GM19238 (cell line): ENCODE data around the gene IL1RAPL2.
"Not testable (repeated sequence)": the region's sequence is repeated elsewhere in the genome, so short reads cannot be mapped to it uniquely, and the experiment has no call there.

Experiments
- DNase-seq: peaks from one replicate; pipeline ENCODE4 v3.0.0; 2011; ENCODE audit warnings: low spot score; ENCODE audit not compliant: insufficient read length

IL1RAPL2 gene

DNA sequence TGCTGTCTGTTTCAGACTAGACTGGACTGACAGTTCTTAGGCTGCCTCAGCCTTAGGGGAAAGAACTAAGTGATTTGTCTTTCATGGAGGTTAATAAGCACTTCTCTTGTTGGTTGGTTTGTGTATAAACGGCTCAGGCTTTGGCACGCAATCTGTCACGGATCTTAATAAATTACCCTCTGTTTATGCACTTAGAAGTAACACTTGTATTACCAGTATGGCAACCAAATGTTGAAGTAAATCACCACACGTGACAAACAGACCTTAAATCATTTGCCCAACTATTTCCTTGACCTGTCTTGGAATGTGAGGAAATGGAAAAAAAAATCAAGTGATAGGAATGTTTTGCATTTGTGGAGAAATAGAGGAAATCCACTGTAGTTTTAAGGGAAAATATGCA, 584.6 kb downstream of the IL1RAPL2 start:
- no peak for DNase-seq

DNA sequence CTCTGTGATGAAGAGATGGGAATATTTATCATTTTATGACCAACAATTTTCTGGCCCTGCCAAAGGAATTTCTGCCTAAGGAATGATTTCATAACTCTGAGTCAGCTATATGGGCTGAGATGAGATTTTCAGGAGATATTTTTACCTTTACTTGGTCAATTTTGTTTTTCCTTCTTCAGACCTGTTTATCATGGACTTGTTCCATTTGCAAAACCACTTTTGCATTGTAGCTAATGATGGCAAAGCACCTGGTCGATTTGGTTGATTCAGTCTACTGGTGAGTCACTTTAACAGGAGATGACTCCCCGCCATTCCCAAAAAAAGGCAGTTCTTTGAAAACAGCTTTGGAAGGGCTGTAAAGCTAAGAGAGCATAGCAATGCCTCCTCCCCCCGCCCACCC, 601.2 kb downstream of the IL1RAPL2 start:
- no peak for DNase-seq

DNA sequence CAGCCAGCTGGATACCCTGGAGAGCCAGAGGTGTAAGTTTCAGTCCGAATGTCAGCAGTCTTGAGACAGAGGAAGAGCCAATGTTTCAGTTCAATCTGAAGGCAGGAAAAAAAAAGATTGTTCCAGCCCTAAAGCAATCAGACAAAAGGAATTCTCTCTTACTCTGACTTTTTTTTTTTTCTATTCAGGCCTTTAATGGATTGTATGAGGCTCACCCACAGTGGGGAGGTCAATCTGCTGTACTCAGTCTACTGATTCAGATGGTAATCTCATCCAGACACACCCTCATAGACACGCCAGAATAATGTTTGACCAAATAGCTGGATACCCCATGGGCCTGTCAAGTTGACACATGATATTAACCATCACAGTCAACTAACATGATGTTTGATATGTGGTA, 602.6 kb downstream of the IL1RAPL2 start:
- DNase-seq, result no peak

DNA sequence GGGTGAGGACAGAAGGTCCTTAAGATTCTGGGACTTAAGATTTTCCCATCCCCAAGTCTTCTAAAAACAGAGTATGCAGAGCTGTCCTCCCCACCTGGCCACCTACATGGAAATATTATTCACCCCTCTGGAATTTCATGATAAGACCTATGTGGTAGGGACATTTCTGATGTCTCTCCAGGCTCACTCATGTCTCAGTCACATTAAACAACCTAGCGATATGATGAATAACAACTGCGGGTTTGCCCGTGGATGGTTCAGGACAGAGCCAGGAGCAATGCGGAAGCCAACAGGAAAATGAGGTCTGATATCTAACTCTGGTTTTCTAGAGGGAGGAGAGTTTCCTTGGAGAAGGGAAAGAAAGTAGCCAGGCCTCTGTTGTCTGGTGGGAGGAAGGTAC, 607.1 kb downstream of the IL1RAPL2 start:
- DNase-seq, result no peak

DNA sequence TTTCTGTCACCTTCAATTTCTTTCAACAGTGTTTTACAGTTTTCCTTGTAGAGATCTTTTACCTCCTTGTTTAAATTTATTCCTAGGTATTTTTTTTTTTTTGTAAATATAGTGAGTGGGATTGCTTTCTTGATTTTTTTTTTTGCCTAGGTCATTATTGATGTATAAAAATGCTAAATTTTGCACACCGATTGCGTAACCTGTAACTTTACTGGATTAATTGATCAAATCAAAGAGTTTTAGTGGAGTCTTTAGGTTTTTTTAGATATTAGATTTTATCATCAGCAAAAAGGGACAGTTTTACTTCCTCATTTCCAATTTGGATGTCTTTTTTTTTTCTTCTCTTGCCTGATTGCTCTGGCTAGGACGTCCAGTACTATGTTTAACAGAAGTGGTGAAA, 613.6 kb downstream of the IL1RAPL2 start:
- DNase-seq, result no peak

DNA sequence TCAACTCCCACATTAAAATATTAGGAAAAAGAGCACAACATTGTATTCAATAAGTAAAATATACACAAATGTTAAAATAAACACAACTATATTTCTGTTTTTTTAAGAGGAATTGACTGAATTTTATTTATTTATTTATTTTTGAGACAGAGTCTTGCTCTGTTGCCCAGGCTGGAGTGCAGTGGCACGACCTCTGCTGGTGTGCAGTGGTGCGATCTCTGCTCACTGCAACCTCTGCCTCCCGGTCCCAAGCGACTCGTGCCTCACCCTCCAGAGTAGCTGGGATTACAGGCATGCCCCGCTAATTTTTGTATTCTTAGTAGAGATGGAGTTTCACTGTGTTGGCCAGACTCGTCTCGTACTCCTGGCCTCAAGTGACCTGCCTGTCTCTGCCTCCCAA, 623.1 kb downstream of the IL1RAPL2 start:
- no peak for DNase-seq

DNA sequence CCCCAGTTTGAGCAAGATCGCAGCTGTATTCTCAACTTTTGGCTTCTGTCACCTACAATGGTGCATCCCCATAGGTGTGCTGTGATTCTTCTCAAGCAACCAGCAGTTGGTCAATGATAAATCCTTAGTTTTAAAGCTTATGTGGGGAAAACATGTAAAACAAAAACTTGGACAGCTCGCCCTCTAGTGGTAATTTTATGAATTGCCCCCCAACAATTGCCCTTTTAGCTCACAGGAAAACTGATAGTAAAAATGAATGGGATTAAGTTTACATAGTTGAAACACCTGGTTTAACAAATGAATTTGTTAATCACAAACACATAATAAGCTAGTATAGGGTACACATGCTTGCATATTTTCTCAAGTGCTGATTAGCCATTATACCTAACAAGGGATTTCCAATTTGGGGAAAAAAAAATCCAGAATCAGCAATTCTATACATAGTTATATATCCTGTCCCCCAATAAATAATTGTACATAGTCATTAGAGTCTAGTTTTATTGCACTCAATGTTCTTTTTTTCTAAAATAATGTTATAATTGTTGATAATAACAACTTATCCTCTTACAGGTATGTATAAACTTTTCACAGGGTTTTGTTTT, 624.4 kb downstream of the IL1RAPL2 start:
- DNase-seq, result no peak

DNA sequence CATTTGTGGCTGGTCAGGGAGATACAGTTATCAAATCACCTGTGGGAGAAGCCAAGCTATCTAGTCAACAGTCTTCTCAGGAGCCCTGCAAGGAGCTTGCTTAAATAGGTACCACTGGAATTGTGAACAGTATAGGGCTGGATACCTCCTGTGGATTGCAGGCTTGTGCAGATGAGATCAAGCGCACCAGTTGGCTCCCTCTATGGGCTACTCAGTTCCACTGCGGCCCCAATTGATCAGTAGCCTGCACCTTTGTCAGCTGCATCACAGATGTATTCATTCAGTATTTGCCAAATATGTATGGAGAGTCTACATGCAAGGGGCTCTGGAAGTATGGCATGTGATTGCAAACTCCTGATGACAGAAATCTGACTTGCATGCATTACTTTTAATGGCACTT, 625.9 kb downstream of the IL1RAPL2 start:
- DNase-seq, result no peak

DNA sequence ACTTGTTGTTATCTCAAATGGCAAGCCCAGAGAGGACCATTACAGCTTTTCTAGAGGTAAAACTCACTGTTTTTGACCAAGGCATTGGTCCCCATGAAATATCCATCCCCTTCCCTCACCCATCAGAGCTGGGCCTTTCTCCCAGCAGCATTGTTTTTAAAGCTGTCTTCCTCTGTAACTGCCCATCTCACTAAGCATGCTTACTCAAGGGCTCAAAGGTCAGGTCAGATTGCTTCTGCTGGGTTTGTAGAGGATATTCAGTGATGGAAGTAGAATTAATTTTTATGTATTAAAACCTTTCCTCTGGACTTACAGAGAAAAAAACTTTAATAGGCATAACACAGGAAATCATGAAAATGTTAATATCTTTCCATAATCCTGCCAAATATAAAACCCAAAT, 643.4 kb downstream of the IL1RAPL2 start:
- no peak for DNase-seq

DNA sequence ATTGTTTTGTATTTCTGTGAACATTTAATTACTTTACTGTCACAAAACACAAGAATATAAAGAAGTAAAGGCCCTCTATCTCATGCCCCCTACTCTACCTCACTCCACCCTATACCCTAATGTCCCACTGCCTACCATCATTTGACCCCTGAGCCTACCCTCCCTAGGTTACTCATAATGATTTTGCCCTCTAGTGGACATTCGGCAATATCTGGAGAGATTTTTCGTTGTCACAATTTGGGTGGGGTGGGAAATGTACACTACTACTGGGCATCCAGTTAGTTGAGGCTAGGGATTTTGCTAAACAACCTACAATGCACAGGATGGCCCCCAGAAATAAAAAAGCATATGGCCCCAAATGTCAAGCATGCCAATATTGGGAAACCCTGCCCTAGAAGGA, 644.3 kb downstream of the IL1RAPL2 start:
- DNase-seq, result no peak

DNA sequence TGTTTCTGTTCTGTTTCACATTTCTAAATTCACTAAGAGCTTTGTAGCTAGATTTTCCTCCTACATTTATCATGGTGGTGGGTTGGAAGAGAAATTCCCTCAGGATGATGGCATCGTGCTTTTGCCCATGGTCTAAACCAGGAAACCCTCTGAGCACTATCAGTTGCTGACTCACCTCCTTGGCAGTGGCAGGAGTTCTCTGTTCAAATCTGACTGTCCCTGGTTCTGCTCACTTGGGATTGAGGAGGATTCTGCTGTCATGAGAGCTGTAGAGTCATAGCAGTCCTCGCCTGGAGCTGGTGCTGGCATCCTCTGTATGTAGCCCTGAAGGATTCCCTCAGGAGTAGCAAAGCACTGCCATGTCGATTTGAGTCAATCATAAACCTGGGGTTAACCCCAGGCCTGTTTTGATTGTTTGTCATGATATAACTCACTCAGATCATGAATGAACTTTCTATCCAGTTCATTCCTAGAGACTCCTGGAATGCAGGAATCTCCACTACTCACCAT, 645.1 kb downstream of the IL1RAPL2 start:
- DNase-seq, result no peak

DNA sequence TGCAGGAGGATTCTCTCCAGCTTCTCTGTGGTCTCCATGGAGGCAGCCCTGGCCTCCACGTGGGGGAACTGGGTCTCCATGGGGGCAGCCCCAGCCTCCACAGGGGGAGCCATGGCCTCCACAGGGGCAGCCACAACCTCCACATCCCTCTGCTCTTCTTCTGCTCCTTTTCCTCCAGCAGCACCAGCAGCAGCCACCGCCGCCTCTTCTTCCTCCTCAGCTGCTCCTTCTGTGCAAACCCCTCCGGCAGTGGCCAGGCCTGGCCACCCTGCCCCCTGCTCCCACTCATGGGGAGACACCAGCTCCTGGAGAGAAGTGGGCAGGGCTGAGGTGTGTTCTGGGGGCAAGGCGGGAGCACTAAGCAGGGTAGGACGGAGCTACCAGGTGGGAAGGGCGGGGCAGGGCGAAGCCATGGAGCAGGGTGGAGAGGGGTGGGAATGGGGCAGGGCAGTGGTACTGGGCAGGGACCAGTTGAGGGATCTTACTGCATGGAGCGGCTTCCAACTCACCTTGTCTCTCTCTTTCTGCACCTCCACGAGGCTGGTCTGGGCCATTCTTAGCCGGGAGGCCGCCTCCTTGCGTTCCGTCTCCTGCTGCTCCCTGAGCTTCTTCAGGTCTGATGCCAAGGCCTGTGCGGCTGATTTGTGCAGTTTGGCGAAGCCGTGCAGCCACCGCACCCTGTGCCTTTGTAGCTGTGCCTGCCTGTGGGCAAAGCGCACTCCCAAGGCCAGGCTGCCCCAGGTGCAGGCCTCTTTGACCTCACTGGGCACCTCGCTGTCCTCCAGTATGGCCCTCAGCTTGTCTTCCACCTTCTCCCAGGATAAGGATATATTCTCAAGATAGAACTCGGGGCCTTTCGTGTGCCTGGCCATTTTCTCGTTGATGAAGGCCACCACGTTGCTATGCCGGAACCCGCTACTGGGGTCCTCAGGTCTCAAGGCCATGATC, 653.7 kb downstream of the IL1RAPL2 start:
- DNase-seq, result no peak

DNA sequence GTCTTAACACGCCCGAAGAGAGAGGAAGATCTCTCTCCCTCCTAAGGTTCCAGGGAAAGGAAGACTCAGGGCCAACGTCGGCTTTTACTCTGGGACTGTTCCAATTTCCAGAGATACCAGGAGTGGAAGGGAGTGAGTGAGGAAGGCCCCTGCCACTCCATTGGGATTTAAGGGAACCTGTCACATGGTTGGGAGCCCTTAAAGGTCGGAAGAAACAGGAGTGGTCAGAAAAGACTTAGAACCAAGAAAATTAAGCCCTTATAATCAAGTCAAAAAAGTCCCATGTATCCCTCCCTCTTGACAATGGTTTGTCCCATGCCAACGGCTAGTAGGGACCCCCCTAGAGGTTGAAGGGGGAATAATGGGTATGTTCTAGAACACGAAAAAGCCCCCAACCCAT, 654.6 kb downstream of the IL1RAPL2 start, which contains the start of gene TEX13A:
TEX13A (minus strand) TSS at position 59 of the 400 bp plus-strand sequence. CDS start 297 bp downstream, outside the sequence.
- no peak for DNase-seq

DNA sequence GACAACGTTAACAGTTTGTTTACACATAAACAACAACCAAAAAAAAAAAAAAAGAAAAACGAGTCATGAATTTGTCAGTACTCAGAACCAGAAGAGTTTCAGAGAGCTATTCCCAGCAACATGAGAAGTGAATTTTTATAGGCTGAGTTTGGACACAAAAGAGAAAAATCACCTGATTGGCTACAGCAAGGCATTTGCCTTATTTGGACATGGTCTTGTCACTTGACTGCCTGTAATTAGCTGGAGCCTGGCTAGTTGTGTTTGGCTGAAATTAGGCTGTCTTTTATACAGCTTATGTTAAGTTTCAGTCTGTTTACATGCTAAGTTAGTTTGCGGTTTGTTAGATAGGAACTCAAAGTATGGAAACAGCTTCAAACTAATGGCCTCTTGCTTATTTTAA, 655.4 kb downstream of the IL1RAPL2 start:
- DNase-seq, result no peak

DNA sequence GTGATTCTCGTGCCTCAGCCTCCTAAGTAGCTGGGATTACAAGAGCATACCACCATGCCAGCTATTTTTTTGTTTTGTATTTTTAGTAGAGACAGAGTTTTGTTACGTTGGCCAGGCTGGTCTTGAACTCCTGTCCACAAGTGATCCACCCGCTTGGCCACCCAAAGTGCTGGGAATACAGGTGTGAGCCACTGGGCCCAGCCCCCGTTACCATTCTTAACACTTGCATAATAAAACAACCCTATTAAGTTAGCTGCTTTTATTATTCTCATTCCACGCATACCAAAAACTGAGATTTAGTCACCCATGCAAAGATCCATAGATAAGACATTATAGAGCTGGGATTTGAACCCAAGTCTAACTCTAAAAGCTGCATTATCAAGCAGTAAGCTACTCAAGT, 660.5 kb downstream of the IL1RAPL2 start:
- no peak for DNase-seq

DNA sequence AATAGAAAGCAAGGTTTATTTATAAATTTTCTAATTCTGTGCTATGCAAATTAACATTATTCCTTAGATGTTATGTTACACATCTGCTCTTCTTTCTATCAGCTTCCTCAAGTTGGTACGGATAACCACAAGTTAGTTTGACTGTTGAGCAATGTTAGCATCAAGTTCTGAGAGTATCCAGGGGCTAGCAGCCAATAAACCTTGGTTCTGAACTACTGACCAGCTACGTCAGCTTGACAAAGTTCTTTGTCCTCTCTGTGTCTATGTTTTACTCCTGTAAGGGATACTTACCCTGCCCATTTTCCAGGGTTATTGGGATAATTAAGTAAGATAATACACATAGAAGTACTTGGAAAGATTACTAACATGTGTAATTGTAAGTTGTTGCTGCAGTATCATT, 662.6 kb downstream of the IL1RAPL2 start:
- DNase-seq, result no peak

DNA sequence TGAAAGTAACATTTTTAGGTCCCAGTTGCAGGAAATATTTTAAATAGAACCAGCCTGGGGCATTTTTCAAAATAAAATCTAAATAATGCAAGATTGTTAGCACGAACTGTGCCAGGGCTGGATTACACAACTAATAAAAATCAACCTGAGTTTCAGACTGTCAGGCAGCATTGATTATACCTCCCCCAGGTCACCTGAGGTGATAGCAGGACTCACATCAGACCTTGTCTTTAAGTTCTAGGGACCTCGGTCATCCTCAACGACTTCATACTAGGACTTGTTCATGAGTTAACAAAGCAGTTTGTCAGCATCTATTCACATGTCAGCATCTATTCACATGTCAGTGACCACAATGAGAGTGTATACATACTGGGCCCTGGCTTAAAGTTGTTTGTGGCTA, 663.1 kb downstream of the IL1RAPL2 start:
- DNase-seq, result no peak

DNA sequence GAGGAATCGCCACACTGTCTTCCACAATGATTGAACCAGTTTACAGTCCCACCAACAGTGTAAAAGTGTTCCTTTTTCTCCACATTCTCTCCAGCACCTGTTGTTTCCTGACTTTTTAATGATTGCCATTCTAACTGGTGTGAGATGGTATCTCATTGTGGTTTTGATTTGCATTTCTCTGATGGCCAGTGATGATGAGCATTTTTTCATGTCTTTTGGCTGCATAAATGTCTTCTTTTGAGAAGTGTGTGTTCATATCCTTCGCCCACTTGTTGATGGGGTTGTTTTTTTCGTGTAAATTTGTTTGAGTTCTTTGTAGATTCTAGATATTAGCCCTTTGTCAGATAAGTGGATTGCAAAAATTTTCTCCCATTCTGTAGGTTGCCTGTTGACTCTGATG, 671.4 kb downstream of the IL1RAPL2 start:
- not testable (repeated sequence) for DNase-seq

DNA sequence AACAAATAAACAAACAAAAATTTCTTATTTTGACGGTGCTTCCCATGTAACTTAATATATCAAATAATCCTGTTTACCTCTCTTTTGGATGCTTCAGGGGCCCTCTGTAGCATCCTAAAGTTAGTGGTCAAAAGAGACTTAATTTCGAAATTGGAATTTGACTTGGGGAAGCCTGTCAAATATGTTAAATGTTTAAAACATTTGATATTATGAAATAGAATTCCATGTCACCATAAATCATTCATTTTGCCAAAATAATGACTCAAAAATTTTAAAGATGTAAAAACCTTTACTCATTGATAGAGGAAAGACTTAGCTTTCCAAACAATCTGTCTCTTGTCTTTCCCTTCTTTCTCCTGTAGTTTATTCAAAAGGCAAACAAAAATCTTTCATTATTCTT, 675.1 kb downstream of the IL1RAPL2 start:
- DNase-seq, result no peak

DNA sequence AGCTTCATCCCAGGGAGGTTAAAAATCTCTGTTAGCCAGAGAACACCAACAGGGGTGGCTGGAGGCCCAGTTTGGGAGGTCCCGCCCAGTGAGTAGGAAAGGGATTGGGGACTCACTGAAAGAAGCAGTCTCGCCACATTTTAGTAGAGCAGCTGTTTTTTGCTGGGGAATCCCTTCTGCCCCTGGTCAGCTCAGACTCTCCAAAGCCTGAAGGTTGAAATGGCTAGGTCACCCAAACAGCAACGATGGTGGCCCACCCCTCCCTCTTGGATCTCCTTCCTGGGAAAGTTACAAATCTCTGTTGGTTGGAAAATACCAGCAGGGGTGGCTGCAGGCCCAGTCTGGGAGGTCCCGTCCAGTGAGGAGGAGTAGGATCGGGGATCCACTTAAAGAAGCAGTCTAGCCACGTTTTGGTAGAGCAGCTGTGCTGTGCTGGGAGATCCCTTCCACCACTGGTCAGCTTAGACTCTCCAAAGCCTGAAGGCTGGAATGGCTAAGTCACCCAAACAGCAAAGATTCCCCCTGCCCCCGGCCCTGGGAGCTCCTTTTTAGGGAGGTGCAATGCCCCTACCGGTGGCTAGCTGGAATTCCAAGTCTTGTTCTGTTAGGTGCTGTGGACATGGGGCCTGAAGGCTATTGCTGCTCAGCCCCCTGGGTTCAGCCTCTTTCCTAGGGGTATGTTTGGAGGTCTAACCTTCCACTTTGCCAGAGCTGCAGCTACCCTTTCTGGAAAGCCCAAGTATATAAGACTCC, 694.5 kb downstream of the IL1RAPL2 start:
- DNase-seq, result no peak

DNA sequence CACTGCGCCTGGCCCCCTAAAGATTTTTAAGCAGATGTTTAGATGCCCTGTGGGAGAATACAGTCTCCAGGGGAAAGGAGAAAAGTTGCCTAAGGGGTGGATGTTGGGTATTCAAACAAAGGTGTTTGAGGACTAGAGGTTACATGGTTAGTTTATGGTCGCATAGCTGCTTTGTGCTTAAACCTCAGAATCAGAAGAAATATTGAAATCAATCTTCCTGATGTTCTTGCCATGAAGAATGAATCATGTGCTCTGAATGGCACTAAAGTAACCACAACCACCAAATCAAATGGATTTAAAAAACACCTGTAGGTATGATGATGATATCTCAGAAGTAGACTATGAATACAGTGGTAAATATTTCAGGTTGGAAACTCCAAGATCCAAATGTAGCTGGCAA, 697.2 kb downstream of the IL1RAPL2 start:
- no peak for DNase-seq

DNA sequence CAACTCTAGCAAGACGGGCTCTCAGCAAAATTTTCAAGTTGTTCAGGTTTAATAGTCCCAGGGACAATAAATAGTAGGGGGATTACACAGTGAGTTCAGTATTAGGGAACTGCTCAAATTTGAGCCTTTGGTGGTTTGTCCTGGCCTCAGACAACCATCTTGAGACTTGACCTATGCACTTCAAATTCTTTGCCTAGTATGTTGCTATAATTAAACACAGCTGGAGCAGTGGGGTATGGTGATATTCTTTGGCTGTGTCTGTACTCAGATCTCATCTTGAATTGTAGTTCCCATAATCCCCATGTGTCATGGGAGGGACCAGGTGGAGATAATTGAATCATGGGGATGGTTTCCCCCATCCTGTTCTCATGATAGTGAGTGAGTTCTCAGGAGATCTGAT, 697.8 kb downstream of the IL1RAPL2 start:
- no peak for DNase-seq
